ENCODE measurements around the gene ASMTL.

ASMTL gene

DNA sequence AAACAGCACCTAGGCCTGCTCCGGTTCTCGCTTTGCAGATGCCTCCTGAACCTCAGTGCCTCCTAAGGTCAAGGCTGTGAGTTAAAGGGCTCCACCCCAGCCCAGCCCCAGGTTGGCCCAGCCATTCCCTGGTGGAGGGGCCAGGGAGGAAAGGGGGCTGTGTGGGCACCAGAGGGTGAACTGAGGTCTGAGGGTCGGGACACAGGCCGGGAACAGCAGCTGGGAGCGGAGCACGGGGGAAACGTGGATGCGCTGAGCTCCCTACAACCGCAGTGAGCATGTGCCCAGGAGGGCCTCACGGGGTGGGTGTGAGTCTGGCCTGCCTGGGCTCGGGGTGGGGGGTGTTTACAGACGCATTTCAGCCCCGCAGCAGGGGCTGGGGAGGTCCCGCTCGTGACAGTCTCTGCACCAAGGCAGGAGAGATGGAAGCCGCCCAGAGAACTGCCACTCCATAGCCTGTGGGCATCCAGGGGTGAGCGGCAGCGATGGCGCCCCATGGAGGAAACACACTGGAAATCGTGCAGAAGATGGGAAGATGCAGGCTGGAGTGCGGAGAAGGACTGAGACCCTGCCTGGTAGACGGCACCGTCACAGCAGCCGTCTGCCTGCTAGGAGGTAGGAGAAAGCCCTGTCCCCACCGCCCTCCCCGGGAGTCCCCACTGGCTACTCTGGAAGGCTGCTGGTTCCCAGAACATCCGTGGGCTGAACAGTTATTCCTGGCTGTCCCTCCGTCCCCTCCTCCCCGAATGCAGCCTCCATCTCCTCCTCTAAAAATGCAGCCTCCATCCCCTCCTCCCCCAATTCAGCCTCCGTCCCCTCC lies 50.9 kb downstream of the ASMTL start:
- DNase-seq = no peak
- Histone ChIP-seq H3K4me3 (ENCODE audit: low read depth, low read length) (no peak overlapping the region), H3K27ac (no peak overlapping the region), H3K27me3 (replicated peaks) (no peaks in the 10 kb centered on the region), H3K36me3 (replicated peaks) (peaks cover 44% of the 10 kb centered on the region)
- TF ChIP-seq, protein P1, sequence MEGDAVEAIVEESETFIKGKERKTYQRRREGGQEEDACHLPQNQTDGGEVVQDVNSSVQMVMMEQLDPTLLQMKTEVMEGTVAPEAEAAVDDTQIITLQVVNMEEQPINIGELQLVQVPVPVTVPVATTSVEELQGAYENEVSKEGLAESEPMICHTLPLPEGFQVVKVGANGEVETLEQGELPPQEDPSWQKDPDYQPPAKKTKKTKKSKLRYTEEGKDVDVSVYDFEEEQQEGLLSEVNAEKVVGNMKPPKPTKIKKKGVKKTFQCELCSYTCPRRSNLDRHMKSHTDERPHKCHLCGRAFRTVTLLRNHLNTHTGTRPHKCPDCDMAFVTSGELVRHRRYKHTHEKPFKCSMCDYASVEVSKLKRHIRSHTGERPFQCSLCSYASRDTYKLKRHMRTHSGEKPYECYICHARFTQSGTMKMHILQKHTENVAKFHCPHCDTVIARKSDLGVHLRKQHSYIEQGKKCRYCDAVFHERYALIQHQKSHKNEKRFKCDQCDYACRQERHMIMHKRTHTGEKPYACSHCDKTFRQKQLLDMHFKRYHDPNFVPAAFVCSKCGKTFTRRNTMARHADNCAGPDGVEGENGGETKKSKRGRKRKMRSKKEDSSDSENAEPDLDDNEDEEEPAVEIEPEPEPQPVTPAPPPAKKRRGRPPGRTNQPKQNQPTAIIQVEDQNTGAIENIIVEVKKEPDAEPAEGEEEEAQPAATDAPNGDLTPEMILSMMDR (IDR thresholded peaks at IDR 0.05; ENCODE audit: low read depth, low read length, missing control alignments) = no peak
- in situ Hi-C loops (cut with HindIII; ENCODE audit: low pct_ligation_motif_present, low sequenced_read_pairs) = no loop called here

DNA sequence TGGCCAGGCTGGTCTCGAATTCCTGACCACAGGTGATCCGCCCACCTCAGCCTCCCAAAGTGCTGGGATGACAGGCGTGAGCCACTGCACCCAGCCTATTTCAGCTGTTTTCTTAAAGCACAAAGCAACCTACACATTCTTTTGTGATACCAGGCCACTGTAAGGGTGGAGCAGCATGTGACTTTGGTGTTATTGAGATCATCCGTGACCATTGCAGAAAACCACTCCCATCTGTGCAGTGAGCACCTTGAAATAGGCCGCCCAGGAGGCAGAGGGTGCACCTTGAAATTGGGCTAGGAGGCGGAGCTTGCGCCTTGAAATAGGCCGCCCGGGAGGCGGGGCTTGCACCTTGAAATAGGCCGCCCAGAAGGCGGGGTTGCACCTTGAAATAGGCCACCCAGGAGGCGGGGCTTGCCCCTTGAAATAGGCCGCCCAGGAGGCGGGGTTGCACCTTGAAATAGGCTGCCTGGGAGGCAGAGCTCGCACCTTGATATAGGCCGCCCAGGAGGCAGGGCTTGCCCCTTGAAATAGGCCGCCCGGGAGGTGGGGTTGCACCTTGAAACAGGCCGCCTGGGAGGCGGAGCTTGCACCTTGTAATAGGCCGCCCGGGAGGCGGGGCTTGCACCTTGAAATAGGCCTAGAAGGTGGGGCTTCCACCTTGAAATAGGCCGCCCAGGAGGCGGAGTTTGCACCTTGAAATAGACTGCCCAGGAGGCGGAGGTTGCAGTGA lies 51.8 kb downstream of the ASMTL start:
- peaks cover 38% of the 10 kb centered on the region for H3K36me3 ChIP-seq (replicated peaks)
- TF ChIP-seq, protein P1 (IDR thresholded peaks at IDR 0.05; ENCODE audit: low read depth, low read length, missing control alignments) = no peak
- no peak overlapping the region for H3K4me3 ChIP-seq (ENCODE audit: low read depth, low read length)
- DNase-seq = no peak
- no peak overlapping the region for H3K27ac ChIP-seq
- in situ Hi-C loops (cut with HindIII; ENCODE audit: low pct_ligation_motif_present, low sequenced_read_pairs) = no loop called here
- H3K27me3 ChIP-seq (replicated peaks) = no peaks in the 10 kb centered on the region

DNA sequence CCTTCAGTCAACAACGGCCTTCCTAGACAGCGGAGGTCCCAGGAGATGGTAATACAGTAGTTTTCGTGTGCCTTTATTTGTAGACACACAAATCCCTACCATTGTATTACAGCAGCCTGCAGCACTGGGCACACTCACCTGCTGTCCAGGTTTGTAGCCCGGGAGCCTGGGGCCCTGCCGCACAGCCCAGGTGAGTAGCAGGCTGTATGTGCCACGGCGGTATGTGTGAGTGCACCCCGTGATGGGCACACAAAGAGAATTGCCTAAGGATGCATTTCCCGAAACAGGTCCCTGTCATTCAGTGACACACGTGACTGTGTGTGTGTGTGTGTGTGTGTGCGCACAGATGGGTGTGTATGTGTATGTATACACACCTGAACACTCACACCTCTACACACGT lies 52.7 kb downstream of the ASMTL start:
- Histone ChIP-seq H3K36me3 (replicated peaks) (peaks cover 30% of the 10 kb centered on the region), H3K27me3 (replicated peaks) (no peaks in the 10 kb centered on the region), H3K4me3 (ENCODE audit: low read depth, low read length) (no peak overlapping the region), H3K27ac (no peak overlapping the region)
- no peak for DNase-seq
- TF ChIP-seq, protein P1 (IDR thresholded peaks at IDR 0.05; ENCODE audit: low read depth, low read length, missing control alignments) = no peak
- in situ Hi-C loops (cut with HindIII; ENCODE audit: low pct_ligation_motif_present, low sequenced_read_pairs) = no loop called here

DNA sequence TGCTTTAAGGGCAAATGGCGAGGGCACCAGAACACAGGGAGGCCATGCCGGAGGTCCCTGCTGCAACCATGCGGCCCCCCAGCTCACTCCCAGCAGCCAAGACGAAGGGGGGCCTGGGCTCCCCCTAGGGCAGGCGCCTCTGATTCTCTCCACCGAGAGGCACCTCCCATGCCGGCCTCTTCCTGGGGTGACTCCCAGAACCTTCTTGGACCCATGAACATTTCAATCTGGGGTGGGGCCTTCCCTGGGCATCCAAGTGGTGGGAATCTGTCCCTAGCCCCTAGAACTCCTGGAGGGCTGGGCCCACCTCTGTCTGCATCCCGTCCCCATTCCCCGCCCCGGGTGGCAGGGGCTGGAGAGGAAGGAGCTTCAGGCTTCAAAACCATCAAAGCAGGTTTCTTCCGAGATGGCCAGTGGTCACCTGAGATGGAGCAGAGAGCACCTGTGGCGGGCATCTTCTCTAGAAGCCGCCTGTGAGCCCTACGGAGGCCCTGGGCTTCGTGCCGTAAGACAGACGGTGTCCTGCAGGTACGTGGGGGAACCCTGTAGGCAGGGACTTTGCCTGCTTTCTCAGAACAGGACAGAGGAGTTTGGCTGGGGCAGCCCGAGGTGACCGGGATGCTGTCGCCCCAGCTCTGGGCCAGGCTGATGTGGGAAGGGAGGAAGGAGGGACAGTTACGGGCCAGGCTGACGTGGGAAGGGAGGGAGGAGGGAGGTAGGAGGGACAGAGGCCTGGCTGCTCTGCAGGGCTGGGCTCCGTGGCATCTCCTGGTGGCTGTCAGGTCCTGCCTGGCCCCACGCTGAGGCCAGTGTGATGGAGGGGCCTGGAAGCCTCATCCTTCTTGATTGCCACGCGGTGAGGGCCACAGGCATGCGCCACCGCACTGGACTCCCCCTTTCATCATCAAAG lies 54.0 kb downstream of the ASMTL start:
- no peaks in the 10 kb centered on the region for H3K27me3 ChIP-seq (replicated peaks)
- TF ChIP-seq, protein P1 (IDR thresholded peaks at IDR 0.05; ENCODE audit: low read depth, low read length, missing control alignments) = no peak
- no peak overlapping the region for H3K27ac ChIP-seq
- H3K36me3 ChIP-seq (replicated peaks) = peaks cover 19% of the 10 kb centered on the region
- DNase-seq = no peak
- in situ Hi-C loops (cut with HindIII; ENCODE audit: low pct_ligation_motif_present, low sequenced_read_pairs) = no loop called here
- no peak overlapping the region for H3K4me3 ChIP-seq (ENCODE audit: low read depth, low read length)

DNA sequence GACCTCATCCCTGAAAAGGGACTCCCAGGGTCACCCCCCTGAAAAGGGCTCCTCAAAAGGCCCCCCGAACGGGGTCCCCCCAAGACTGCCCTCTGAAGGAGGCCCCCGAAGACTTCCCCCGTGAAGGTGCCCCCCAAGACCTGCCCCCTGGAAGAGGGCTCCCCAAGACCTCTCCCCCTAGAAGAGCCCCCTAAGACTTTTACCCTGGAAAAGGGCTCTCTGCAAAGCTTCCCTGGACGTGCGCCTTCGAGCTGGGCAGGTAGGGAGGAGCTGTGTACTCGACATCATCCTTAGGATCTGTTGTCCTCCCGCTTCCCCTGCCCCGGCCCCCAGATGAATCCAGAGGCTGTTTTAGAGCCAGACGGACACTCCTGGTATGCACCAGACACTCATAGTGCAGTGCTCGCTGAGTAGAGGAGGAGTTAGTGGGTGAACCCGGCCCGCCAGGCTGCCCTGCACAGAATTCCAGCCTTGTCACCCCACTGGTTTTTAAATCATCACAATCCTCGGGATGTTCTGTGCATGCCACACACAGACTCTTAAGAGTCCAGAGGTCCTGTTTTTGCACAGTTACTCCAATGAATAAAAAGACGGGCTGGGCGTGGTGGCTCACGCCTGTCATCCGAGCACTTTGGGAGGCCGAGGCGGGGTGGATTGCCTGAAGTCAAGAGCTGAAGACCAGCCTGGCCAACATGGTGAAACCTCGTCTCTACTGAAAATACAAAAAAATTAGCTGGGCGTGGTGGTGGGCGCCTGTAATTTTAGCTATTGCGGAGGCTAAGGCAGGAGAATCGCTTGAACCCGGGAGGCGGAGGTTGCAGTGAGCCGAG lies 55.1 kb downstream of the ASMTL start:
- in situ Hi-C loops (cut with HindIII; ENCODE audit: low pct_ligation_motif_present, low sequenced_read_pairs) = no loop called here
- DNase-seq = no peak
- TF ChIP-seq, protein P1 (IDR thresholded peaks at IDR 0.05; ENCODE audit: low read depth, low read length, missing control alignments) = no peak
- no peak overlapping the region for H3K27ac ChIP-seq
- H3K36me3 ChIP-seq (replicated peaks) = peaks cover 11% of the 10 kb centered on the region
- no peaks in the 10 kb centered on the region for H3K27me3 ChIP-seq (replicated peaks)
- no peak overlapping the region for H3K4me3 ChIP-seq (ENCODE audit: low read depth, low read length)

Measured in brain microvascular endothelial cell (primary cell).